Ectodermal cell (in vitro differentiated cells): ENCODE results near the gene SLC22A2.
"Not testable (repeated sequence)": the region's sequence is repeated elsewhere in the genome, so short reads cannot be mapped to it uniquely, and the experiment has no call there.

Experiments
- H3K27ac ChIP-seq: 2 replicates; pipeline ENCODE4 v1.7.0; 2013; ENCODE audit warnings: mild to moderate bottlenecking, low read depth, low read length; ENCODE audit not compliant: insufficient read depth, poor library complexity, severe bottlenecking
- H3K27me3 ChIP-seq: 2 replicates; pipeline ENCODE4 v1.7.0; 2013; ENCODE audit warnings: mild to moderate bottlenecking, low read length; ENCODE audit not compliant: insufficient read depth, control insufficient read depth, poor library complexity, severe bottlenecking
- H3K36me3 ChIP-seq: one replicate; pipeline ENCODE4 v1.7.0; 2013; ENCODE audit warnings: low read length; ENCODE audit not compliant: control insufficient read depth, insufficient read depth
- H3K4me1 ChIP-seq: one replicate; pipeline ENCODE4 v1.7.0; 2013; ENCODE audit warnings: low read length; ENCODE audit not compliant: control insufficient read depth, insufficient read depth
- H3K4me3 ChIP-seq: 2 replicates; pipeline ENCODE4 v1.7.0; 2013; ENCODE audit warnings: low read depth, low read length, control low read depth; ENCODE audit not compliant: insufficient read depth
- H3K9me3 ChIP-seq: 2 replicates; pipeline ENCODE4 v1.7.0; 2013; ENCODE audit warnings: mild to moderate bottlenecking, low read length, moderate library complexity; ENCODE audit not compliant: control insufficient read depth
- WGBS, 2 experiments: methylation state at CpG; one replicate each; pipeline ENCODE4 v1.1.7; 2013; ENCODE audit warnings: missing lambda C conversion rate in 2 of 2; 5-methylcytosine and 5-hydroxymethylcytosine counted together

The SLC22A2 gene

GRCh38 chr6:160238278-160238711, 20.3 kb downstream of the SLC22A2 start:
- H3K27ac ChIP-seq: no peak overlapping the region
- no peaks in the 10 kb centered on the region for H3K9me3 ChIP-seq
- H3K27me3 ChIP-seq: no peaks in the 10 kb centered on the region
- peaks cover 3% of the 10 kb centered on the region for H3K4me1 ChIP-seq
- WGBS, 2 experiments: 81 to 100% methylated on average over 2 of the region's 2 CpGs
- H3K36me3 ChIP-seq: no peaks in the 10 kb centered on the region
- no peak overlapping the region for H3K4me3 ChIP-seq

- 90 to 91% methylated on average over 1 to 2 of the region's 2 CpGs for WGBS, 2 experiments
- H3K4me1 ChIP-seq, H3K36me3 ChIP-seq, H3K4me3 ChIP-seq, H3K9me3 ChIP-seq, H3K27ac ChIP-seq, H3K27me3 ChIP-seq: not testable (repeated sequence)
Measured at GRCh38 chr6:160237597-160238275, 20.9 kb downstream of the SLC22A2 start.

GRCh38 chr6:160236235-160236872, 22.3 kb downstream of the SLC22A2 start:
- H3K36me3 ChIP-seq, H3K4me3 ChIP-seq, H3K27ac ChIP-seq, H3K27me3 ChIP-seq, H3K4me1 ChIP-seq, H3K9me3 ChIP-seq: not testable (repeated sequence)
- WGBS, 2 experiments: 82 to 83% methylated on average over 2 of the region's 2 CpGs

GRCh38 chr6:160233950-160234640, 24.5 kb downstream of the SLC22A2 start:
- 80 to 85% methylated on average over 12 of the region's 12 CpGs for WGBS, 2 experiments
- not testable (repeated sequence) for H3K9me3 ChIP-seq, H3K27me3 ChIP-seq, H3K36me3 ChIP-seq, H3K27ac ChIP-seq, H3K4me1 ChIP-seq, H3K4me3 ChIP-seq

GRCh38 chr6:160227769-160228161, 30.9 kb downstream of the SLC22A2 start:
- Histone ChIP-seq H3K27me3 (no peaks in the 10 kb centered on the region), H3K4me3 (no peak overlapping the region), H3K4me1 (no peaks in the 10 kb centered on the region), H3K9me3 (no peaks in the 10 kb centered on the region), H3K27ac (no peak overlapping the region), H3K36me3 (no peaks in the 10 kb centered on the region)
- 71 to 77% methylated on average over 1 of the region's 1 CpG for WGBS, 2 experiments

GRCh38 chr6:160227038-160227768, 31.4 kb downstream of the SLC22A2 start:
- H3K27ac ChIP-seq: no peak overlapping the region
- H3K4me3 ChIP-seq: no peak overlapping the region
- WGBS, 2 experiments: 60 to 78% methylated on average over 4 of the region's 4 CpGs
- H3K4me1 ChIP-seq: no peaks in the 10 kb centered on the region
- H3K36me3 ChIP-seq: no peaks in the 10 kb centered on the region
- H3K9me3 ChIP-seq: no peaks in the 10 kb centered on the region
- no peaks in the 10 kb centered on the region for H3K27me3 ChIP-seq

- no peaks in the 10 kb centered on the region for H3K36me3 ChIP-seq
- H3K4me3 ChIP-seq: no peak overlapping the region
- H3K27ac ChIP-seq: no peak overlapping the region
- 69 to 72% methylated on average over 7 of the region's 7 CpGs for WGBS, 2 experiments
- H3K9me3 ChIP-seq: no peaks in the 10 kb centered on the region
- H3K27me3 ChIP-seq: no peaks in the 10 kb centered on the region
- H3K4me1 ChIP-seq: no peaks in the 10 kb centered on the region
Measured at GRCh38 chr6:160226118-160226591, 32.5 kb downstream of the SLC22A2 start.

GRCh38 chr6:160224639-160225237, 33.9 kb downstream of the SLC22A2 start:
- Histone ChIP-seq H3K9me3 (no peaks in the 10 kb centered on the region), H3K27ac (no peak overlapping the region)
- 87 to 94% methylated on average over 3 of the region's 3 CpGs for WGBS, 2 experiments

GRCh38 chr6:160222491-160222890, 36.1 kb downstream of the SLC22A2 start:
- 18 to 26% methylated on average over 4 of the region's 4 CpGs for WGBS, 2 experiments
- Histone ChIP-seq H3K9me3 (no peaks in the 10 kb centered on the region), H3K4me1 (no peaks in the 10 kb centered on the region), H3K4me3 (no peak overlapping the region), H3K27ac (no peak overlapping the region), H3K36me3 (no peaks in the 10 kb centered on the region), H3K27me3 (no peaks in the 10 kb centered on the region)

More at GRCh38 chr6:160224639-160225237, 33.9 kb downstream of the SLC22A2 start:
- H3K4me1 ChIP-seq: no peaks in the 10 kb centered on the region
- H3K36me3 ChIP-seq: no peaks in the 10 kb centered on the region
- H3K27me3 ChIP-seq: no peaks in the 10 kb centered on the region
- H3K4me3 ChIP-seq: no peak overlapping the region
